Measurements from ENCODE around the gene SEC16A.

DNA sequence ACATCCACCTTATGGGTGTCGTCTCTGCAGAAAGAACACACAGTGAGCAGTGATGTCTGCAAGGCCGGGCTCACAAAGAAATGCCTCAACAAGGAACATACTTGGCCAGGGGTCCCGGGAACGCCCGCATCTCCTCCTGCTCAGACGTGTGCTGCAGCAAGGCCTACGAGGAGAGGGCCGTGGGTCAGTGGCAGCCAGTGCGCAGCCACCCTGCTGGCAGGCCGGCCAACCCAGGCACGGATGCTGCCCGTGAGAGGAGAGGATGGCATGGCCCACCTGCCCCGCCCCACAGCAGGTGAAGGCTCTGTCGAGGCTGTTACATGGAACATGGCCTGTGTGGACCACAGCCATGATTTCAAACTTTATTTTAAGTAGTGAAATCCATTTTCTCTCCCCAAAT, 19.3 kb downstream of the SEC16A start:
- TF ChIP-seq, protein P1, sequence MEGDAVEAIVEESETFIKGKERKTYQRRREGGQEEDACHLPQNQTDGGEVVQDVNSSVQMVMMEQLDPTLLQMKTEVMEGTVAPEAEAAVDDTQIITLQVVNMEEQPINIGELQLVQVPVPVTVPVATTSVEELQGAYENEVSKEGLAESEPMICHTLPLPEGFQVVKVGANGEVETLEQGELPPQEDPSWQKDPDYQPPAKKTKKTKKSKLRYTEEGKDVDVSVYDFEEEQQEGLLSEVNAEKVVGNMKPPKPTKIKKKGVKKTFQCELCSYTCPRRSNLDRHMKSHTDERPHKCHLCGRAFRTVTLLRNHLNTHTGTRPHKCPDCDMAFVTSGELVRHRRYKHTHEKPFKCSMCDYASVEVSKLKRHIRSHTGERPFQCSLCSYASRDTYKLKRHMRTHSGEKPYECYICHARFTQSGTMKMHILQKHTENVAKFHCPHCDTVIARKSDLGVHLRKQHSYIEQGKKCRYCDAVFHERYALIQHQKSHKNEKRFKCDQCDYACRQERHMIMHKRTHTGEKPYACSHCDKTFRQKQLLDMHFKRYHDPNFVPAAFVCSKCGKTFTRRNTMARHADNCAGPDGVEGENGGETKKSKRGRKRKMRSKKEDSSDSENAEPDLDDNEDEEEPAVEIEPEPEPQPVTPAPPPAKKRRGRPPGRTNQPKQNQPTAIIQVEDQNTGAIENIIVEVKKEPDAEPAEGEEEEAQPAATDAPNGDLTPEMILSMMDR (IDR thresholded peaks at IDR 0.05; ENCODE audit: insufficient read depth, low read depth, low read length), result no peak
- TF ChIP-seq EZH2 (IDR thresholded peaks at IDR 0.05; ENCODE audit: insufficient read depth, low read length), result no peak
